GM06990 (cell line): ENCODE data around the gene IFT20.

Experiments
- DNase-seq: peaks from one replicate; pipeline ENCODE4 v3.0.0-alpha.2; 2011; ENCODE audit not compliant: insufficient read length; ENCODE audit errors: extremely low read depth
- H3K27me3 ChIP-seq: replicated peaks from 2 replicates; pipeline ENCODE4 v1.6.0; 2011; ENCODE audit warnings: low read length; ENCODE audit not compliant: control insufficient read depth, insufficient read depth
- H3K36me3 ChIP-seq: 2 replicates; pipeline ENCODE4 v1.5.1; 2011; ENCODE audit warnings: low read length; ENCODE audit not compliant: control insufficient read depth, insufficient read depth
- H3K4me3 ChIP-seq: replicated peaks from 2 replicates; pipeline ENCODE4 v1.5.1; 2011; ENCODE audit warnings: low read depth, mild to moderate bottlenecking, control low read depth, low read length
- TF ChIP-seq, protein P1 (sequence below): IDR thresholded peaks from 2 replicates; pipeline ENCODE4 v1.5.1; 2011; ENCODE audit warnings: low read length, control low read depth, mild to moderate bottlenecking, inconsistent platforms; ENCODE audit not compliant: insufficient read depth, poor library complexity, severe bottlenecking

IFT20 gene

DNA sequence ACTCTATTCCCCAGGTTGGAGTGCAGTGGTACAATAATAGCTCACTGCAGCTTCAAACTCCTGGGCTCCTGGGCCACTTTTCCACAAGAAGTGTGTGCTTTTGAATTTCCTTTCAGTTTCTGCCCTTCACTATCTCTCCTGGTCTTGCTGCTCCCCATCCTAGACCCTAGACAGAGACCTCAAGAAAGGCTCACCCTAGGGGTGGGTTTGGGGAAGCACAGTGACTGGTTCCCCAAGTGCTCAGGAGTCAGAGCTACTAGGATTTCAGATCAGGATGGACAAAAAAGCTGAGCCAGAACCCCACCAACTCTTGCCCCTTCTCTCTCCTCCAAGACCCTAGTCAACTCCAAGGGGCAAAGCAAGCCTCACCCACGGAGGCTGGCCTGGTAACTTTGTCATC lies 31.3 kb upstream of the IFT20 start:
- H3K4me3 ChIP-seq = no peak overlapping the region
- no peak for DNase-seq
- no peaks in the 10 kb centered on the region for H3K27me3 ChIP-seq
- H3K36me3 ChIP-seq = peaks cover 8% of the 10 kb centered on the region
- TF ChIP-seq, protein P1, sequence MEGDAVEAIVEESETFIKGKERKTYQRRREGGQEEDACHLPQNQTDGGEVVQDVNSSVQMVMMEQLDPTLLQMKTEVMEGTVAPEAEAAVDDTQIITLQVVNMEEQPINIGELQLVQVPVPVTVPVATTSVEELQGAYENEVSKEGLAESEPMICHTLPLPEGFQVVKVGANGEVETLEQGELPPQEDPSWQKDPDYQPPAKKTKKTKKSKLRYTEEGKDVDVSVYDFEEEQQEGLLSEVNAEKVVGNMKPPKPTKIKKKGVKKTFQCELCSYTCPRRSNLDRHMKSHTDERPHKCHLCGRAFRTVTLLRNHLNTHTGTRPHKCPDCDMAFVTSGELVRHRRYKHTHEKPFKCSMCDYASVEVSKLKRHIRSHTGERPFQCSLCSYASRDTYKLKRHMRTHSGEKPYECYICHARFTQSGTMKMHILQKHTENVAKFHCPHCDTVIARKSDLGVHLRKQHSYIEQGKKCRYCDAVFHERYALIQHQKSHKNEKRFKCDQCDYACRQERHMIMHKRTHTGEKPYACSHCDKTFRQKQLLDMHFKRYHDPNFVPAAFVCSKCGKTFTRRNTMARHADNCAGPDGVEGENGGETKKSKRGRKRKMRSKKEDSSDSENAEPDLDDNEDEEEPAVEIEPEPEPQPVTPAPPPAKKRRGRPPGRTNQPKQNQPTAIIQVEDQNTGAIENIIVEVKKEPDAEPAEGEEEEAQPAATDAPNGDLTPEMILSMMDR = no peak

DNA sequence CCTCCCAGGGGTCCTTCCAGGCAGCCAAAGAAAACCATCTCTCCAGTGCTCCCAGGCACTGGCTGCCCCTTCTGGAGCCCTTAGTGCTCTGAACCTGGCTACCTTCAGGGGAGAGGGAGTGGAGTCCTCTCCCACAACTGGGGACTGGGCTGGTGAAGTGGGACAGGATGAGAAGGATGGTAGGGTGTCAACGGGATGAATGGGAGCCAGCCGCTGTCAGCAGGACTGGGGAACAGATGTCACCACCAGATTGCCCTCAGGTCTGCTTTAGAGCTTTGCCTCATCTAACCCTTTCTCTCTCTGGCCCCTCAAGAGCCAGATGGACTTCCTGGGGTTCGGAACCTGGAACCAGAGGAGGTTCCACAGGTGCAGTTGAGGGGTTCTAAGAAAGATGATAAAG lies 30.2 kb upstream of the IFT20 start:
- H3K27me3 ChIP-seq = no peaks in the 10 kb centered on the region
- peaks cover 17% of the 10 kb centered on the region for H3K36me3 ChIP-seq
- no peak overlapping the region for H3K4me3 ChIP-seq
- DNase-seq = no peak
- TF ChIP-seq, protein P1 = no peak

DNA sequence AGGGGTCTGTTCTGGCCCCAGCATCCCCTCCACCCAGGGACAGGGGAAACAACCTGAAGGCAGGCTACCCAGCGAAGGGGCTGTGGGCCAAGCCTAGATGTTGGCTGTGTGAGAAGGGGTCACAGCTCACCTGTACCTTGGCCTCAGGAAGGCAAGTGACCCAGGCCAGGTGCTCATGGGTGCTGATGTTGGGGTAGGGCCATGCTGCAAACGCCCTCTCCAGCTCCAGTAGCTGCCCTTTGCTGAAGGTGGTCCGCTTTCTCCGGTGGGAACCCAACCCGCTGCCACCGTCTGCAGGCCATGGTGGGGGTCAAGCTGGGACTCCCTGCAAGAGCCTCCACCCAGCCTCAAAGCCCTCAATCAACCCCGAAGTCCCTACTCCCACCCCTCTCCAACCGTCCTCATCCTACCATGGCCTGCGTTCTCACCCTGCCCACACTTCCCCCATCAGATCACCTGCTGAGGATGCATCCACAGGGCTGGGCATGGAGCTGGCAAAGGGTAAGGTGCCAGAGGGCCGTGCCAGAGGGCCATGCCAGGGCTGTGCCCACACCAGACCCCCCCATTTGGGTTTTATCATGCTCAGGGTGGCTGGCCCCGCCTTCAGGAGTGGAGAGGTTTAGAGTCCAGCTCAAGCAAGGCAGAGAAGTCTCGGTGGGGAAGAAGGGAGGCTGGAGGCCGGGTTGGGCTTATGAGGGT lies 29.5 kb upstream of the IFT20 start, which contains the start of gene SEBOX:
SEBOX (minus strand) TSS at position 535 of the 699 bp plus-strand sequence; CDS start at position 487, 48 bp downstream.
- Histone ChIP-seq H3K36me3 (peaks cover 22% of the 10 kb centered on the region), H3K4me3 (no peak within 1 kb of the TSS), H3K27me3 (no peaks in the 10 kb centered on the region)
- DNase-seq = no peak
- TF ChIP-seq, protein P1 = no peak

DNA sequence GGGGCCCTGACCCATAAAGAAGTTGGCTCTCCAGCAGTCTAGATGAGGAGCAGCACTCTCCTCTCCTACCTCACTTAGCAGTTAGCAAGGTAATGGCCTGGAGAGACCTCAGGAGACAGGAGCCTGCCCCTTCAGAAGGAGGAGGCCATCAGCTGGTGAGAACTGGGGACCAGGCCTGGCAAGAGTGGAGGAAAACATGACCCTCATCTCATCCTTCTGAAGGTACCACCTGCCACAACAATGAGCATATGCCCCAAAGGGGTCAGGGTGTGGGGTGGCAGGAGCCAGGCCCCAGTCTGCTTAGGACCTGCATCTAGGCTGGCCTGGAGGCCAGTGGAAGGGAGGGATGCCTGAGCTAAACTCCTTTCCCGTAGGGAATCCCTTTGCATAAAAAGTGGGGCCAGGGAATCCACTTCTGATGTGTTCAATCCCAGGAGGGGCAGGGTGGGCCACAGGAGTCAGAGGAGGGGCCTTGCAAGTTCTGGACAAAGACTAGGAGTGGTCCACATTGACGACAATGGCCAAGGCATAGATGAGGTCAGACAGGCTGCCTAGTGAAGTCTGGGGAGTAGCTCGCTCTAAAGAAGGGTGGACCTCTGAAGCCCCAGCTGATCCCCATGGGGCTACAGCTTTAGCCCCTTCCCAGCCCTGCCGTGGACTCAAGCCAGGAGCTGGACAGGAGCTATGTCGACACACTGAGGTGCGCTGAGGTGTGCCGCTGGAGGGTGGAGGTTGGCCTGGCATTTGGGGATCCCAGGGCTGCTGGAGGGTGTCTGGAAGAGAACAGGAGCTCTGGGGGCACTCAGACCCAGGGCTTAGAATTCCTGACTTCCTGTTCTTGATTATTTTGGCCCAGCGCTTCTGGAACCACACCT lies 28.7 kb upstream of the IFT20 start:
- TF ChIP-seq, protein P1 = no peak
- no peak overlapping the region for H3K4me3 ChIP-seq
- no peak for DNase-seq
- H3K36me3 ChIP-seq = peaks cover 22% of the 10 kb centered on the region
- no peaks in the 10 kb centered on the region for H3K27me3 ChIP-seq

DNA sequence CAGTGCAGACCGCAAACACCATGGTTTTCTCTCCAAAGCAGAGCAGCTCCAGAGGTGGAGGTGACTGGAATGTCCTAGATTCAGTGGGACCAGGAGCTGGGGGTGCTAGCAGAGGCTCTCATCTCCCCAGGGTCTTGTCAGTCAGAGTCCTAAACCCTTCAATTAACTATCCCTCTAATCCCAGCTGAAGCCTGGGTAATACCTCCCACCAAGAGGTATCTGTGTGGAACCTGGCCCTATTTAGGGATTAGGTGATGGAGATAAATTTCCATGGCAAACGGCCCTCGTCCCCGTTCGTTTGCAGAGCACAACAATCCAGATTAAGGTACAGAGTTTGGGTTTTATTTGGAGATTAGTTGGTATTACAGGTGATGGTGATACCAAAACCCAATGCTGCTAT lies 27.9 kb upstream of the IFT20 start:
- no peaks in the 10 kb centered on the region for H3K27me3 ChIP-seq
- no peak for DNase-seq
- H3K4me3 ChIP-seq = no peak overlapping the region
- peaks cover 22% of the 10 kb centered on the region for H3K36me3 ChIP-seq
- TF ChIP-seq, protein P1 = no peak
